Activated CD8-positive, alpha-beta memory T cell treated with anti-CD3 and anti-CD28 coated beads, Interleukin-2, amount 50 U/mL, for 24 hours (primary cell): ENCODE data around the gene TSPAN33.

Source experiments
- DNase-seq: peaks from one replicate; pipeline ENCODE4 v3.0.0-alpha.2; 2020; ENCODE audit errors: extremely low read depth

The TSPAN33 gene

DNA sequence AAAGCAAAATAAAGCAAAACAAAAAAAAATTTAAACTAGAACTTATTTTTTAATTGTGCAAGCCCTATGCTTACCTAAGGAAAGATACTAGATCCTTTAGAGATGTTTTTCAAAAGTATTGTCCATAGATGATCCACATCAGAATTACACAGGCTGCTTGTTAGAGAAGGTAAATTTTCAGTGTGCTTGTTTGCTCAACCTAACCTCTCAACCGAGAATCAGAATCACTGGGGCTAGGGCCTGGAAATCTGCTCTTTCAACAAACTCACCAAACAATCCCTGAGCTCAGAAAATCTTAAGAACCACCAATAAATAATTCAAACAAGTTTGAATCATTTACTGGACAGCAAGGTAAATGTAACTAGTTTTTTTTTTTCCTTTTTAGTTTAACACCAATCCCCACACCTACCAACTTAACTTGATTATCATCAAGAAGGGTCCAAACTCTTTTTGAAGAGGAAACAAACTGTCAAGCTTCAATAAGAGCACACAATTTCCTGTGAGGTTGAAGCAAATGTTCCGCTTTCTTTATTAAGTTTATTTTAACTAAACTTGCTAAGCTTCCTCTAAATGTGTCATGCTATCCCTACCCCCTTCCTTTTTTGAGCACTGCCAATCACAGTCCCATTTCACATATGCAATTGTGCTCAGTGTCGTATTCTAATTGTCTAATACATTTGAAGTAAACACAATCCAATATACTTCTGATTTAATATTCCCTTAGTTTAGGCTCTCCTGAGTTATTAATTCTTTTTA is 7.4 kb upstream of the TSPAN33 start:
- no peak for DNase-seq

DNA sequence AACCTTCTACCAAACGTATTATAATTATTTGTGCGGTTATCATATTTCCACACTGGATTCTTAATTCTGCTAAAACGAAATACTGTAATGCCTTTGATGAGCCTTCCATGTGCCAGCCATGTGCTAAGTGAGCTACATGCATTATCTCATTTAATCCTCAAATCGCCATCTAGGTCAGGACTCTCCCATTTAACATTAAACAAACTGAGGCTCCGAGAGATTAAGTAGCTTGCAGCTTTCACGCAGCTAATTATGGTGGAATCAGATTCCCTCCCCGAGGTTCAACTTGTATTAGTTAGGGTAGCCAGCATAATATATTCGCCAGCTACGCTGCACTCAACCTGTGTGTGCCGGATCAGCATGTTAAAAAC is 798 bp upstream of the TSPAN33 start:
- DNase-seq: no peak

DNA sequence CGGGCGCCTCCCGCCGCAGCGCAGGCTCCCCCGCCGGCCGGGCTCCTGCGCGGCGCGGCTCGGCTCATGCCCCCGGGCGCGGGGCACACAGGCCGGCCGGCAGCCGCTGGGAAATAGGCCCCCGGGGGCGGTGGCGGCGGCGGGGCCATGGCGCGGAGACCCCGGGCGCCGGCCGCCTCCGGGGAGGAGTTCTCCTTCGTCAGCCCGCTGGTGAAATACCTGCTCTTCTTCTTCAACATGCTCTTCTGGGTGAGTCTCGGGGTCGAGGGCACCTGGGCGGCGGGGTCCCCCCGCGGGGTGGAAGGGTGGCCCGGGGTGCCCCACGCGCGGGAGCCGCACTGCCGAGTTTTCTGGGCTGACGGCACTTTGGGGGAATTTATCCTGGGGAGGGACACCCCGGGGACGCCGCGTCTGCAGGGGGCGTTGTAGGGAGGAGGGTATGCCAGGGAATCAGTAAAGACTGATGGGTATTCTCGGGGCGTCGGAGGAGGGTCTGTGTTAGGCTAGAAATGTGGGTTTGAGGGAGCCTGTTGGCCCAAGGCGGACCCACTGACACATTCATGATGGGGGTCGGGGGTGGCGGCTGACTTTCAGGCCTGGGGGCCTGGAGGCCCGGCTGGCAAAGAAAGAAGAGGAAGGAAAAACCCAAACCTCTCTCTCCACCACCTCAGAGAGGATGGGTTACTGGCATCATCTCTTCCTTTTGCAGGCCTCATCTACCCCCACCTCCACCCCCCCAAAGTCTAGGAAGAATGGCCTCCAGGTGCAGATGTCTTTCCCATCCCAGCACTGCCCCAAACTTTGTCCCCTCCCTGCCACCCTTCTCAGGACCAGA is 544 bp downstream of the TSPAN33 start:
- DNase-seq: no peak

DNA sequence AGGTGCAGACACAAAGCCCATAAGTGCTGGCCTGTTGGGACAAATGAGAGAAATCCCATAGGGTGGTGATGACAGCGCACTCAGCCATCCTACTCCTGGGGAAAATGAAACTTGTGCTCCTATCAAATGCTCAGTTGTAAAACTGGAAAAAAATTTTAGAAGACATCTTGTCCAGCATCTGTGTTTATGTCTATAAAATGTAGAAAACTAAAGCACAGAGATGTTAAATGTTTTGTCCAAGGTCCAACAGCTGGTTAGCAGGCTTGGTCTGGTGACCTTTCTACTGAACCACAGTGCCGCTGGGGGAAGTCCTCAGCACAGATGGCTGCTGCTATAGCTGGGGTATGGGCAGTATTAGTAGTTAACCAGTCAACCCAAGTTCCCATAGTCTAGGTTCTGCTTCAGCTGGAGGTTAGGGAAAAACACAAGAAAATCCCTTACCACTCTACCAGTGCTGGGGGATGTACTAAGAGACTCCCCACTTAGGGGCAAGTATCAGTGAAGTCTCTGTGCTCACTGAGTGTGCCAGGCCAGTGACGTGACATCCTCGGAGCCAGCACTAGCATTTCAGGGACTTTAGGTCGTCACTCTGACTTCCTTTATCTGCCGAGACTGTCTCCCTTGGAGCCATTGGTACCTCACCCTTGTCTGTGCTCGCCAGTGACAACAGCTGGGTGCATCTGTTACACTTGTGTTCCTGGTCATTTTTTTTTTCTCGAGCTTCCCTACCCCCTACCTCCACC is 1.9 kb downstream of the TSPAN33 start:
- no peak for DNase-seq

DNA sequence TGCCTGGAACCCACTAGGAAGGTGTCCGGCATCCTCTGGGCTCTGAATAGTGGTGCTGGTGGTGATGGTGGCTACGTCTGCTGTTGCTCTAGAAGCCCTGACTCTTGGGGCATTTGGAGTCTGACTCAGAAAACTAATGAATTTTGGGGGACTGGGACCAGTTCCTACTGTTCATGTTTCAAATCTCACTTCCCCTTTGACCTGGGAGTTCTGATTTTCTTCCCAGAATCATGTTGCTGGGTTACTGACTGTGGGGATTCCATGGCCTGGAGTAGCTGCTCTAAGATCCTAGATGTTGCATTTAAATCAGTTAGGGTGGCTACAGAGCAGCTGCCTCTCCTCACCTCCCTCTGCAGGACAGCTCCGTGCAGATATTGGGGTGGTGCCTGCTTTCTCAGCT is 3.2 kb downstream of the TSPAN33 start:
- DNase-seq: no peak

DNA sequence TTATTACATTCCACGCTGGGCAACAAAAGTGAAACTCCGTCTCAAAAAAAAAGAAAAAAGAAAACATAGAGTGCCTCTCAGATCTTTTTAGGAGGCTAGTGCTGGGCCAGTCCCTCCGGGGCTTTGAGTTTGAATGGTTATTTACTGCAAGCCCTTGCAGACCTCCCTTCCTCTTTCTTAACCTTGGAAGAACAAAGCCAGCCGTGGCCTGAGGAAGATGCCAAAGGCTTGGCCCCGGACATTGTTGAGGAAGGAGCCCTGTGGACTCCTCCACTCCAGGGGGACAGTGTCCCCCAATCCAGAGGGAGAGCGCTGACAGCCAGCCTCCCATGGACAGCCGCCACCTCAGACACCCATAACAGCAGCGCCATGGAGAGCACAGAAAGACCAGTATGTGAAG is 5.0 kb downstream of the TSPAN33 start:
- no peak for DNase-seq

DNA sequence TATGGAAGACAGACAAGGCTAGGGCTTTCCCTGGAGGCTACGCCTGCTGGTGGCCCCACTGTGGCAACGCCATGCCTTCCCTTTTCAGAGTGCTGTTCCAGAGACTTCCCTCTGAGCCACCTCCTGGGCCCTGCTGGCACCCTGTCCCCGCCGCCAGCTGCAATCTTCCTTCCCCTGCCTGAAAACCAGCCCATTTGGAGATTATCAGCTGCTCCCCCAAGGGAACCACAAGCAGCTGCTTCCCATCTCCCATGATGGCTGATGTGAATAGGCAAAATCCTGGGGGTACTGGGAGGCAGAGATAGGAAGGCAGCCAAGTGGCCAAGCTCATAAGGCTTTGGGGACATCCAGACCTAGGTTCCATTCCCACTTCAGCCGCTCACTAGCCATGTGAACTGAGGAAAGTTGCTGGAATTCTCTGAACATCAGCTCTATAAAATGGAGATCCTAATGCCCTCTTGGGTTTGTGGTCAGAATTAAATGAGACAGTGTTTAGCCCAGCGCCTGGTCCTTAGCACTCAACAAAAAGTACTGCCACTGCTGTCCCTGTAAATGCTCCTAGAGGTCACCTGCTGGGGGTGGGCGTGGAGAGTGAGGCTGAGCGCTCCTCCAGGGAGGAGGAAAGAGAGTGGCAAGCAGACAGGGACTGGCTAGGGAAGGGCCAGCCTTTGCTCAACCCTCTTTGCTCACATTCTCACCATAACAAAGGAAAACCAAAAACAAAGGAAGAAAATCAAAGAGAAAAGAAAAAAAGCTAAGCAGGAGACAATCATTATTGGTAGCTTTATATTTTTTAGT is 5.9 kb downstream of the TSPAN33 start:
- DNase-seq: no peak

DNA sequence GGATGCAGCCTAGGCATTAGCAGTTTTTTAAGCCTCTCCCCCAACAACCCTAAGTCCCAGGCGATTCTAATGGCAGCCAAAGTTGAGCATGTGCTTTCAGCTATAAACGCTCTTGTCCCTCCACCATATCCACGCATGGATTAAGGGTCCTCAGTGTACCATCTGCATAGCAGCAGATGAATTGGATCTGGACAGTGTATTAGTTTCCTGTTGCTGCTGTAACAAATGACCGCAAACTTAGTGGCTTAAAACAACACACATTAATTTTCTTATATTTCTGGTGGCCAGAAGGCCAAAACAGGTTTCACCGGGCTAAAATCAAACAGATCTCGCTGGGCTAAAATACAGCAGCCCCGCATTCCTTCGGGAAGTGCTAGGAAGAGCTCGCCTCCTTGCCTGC is 13.1 kb downstream of the TSPAN33 start:
- DNase-seq: no peak

DNA sequence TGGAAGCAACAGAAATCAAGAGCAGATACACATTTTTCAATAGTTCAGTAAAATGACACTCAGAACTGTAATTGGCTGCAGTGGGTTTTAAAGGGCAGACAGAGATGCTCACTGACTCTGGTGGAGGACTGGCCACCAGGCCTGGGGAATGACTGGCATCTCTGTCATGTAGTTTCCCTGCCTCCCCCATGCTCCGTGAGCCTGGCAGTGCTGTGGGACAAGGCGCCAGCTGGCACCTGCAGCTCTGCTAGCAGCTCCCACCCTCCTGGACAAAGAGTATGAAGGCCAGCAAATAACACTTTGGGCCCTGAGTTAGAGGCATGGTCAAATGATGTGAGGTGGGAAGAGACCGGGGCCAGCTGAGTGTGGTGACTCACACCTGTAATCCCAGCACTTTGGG is 15.0 kb downstream of the TSPAN33 start:
- DNase-seq: no peak

DNA sequence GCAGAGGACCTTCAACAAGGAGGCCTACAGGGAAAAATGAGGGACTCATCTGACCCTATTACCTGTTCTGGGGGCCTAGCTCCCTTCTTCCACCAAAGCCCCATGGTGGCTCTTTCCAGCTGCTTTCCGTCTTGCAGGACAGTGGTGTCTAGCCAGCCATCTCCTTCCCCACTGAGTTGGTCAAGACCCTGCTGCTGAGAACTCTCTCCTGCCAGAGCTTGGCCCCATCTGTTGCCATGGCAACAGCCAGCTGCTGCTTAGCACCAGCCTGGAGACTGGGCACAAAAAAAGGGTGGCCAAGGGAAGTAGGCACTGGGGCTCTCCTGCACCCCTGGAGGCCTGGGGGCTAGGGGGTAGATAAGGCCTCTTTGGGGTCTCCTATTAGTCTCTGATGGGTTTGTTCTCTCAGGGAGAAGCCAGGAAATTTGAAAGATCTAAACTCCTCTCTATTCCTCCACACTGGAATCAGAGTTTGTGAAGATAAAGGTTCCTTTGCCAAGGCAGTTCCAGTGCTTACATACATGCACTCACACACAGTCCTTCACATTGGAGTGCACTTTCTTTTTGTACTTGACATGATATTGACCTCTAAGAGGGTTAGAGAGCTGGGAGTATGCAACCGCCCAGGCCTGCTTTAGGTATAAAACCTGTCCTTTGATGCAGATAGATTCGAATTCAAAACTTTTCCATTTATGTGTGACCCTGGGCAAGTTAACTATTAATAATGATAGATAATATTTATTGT is 15.8 kb downstream of the TSPAN33 start:
- no peak for DNase-seq

DNA sequence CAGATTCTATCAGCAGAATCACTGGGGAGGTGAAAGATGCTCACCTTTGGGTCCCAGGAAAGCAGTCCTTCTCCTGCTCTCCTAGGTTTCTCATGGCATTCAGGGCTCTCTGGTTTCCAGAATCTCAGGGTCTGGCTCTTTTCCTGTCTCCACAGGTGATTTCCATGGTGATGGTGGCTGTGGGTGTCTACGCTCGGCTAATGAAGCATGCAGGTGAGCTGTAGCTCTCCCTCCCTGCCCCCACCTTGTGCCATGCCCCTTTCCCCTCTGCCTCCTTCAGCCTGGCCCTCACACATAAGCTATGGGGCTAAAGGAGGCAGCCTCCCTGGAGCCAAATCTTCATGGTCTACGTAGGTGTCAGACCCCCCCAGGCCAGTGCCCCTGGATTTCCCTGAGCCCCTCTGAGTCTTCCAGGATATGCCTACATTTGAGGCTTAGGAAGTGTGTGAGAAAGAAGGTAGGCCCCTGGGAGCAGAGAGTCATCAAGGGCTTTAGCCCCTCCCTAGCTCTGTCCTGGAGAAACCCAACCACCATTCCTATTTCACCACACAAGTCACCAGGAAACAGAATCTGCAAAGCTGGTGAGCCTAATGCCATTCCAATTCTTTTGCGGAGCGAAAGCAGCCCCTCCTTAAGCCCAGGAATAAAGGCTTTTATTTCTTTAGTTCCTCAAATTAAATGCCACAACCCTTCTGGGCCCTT is 17.2 kb downstream of the TSPAN33 start:
- no peak for DNase-seq

DNA sequence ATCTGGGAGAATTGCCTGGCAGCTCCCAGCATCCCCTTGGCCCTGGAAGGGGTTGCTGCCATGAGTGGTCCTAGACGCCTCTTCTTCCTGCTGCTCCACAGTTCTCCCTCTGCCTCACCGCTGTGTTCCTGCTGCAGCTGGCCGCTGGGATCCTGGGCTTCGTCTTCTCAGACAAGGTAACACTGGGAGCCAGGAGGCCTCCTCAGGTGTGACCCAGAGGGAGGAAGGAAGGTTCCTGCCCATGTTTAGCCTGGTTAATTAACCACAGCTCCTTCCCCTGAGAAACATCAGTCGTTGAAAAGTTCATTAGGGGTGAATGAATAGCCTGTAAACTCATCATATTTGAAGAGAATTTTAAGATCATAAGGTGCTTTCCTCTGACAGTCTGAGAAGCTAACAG is 18.2 kb downstream of the TSPAN33 start:
- no peak for DNase-seq

DNA sequence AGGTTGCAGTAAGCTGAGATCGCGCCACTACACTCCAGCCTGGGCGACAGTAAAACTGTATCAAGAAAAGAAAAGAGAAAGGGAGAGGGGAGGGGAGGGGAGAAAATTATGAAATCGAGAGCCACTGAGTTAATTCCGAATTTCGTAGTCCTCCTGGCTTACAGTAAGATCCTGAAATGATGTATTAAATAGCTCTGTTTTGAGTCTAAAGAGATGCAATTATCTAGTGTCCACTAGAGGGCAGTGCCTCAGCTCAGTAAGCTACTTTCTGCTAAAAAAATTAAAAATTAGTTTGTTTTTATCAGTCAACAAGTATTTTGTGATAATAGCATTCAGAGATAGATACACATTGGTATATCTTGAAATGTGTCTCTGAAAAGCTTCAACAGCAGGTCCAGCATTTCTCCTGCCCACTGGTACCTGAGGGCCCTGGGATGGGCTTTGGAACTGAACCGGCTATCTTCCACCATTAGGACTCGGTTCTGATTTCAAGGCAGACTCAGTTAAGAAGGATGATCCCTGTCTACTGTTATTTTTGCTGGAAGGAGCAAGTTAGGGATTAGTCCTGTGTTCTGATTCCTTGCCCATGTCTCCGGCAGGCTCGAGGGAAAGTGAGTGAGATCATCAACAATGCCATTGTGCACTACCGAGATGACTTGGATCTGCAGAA is 19.5 kb downstream of the TSPAN33 start:
- no peak for DNase-seq

DNA sequence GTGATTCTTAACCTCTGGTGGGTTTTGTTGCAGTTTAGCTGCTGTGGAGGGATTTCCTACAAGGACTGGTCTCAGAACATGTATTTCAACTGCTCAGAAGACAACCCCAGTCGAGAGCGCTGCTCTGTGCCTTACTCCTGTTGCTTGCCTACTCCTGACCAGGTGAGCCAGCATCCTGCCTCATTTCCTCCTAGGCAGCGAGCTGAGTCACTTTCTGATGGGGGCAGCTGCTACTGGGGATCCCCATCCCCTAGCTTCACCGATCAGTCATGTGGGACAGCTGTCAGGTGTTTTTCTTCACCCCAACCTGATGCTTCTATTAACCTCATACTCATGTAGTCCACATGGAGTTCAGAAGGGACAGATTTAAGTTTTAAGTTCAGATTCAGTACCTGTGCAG is 22.2 kb downstream of the TSPAN33 start:
- DNase-seq: no peak

DNA sequence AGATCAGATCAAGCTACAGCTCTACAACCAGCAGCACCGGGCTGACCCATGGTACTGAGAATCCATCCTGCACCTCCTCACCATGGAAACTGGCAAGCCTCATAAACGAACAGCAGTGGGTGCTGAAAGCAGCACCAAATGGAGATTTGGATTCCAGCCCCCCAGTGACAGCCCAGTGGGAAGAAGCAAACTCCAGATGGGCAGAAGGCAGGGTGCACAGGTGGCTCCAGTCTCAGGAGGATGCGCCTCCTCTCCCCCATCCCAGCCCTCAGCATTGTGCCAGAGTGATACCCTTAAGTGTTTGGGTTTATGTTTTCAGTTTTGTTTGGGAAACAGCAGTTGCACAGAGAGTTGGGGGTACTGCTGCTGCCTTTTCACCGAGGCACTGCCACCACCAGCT is 23.3 kb downstream of the TSPAN33 start:
- no peak for DNase-seq

DNA sequence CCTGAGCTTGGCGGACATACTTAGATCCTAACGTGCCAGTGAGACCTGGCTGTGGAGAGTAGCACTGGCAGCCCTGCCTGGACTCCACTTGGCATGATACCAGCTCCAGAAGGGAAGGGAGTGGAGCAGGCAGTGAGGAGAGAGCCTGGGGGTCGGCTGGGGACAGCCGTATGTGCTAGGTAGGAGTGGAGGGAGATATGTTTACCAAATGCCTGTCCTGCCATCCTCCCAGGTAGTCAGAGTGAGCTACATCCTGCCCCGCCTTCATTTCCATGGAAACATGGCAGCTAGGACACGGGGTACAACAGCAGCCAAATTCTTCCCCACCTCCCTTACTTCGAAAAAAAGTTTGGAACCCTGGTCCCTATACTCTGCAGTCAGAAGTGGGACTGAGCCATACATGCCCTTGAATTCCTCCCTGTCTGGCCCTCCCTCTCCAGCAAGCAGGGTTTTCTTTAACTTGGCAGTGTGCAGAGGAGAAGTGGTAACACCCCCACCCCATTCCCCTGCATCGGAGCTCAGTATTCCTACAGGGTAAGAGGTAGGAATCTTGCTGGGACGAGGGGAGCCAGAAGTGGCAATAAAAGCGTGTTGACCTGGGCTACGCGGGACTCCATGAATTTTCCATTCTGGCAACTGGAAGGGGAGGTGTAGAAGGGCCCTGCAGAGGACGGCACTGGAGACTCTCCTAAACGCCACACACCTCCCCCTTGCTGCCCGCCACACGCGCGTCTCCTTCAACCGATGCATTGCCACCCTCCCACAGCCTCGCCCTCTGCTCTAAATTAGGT is 23.9 kb downstream of the TSPAN33 start:
- DNase-seq: no peak

DNA sequence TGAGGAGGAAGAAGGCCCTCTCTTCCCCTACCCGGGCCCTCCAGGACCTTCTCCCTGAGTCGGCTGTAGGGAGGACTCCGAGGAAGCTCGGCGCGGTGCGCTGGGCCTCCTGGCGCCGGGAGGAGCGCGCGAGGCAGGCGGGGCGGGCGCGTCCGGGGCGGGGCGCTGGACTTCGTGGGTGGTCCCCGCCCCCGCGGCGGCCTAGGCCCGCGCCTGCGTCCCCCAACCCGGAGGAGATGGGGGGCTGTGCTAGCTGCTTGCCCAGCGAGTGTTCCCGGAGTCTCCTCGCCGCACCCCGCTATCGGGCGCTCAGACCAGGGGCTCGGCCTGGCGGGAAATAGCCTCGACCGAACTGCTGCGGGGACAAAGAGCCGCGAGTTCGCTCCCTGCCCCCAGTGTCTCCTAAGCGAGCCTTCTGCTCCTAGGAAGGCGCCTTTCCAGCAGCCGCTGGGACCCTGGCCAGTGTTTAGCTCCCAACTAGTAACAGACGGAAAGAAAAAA is 24.7 kb downstream of the TSPAN33 start:
- DNase-seq: no peak

DNA sequence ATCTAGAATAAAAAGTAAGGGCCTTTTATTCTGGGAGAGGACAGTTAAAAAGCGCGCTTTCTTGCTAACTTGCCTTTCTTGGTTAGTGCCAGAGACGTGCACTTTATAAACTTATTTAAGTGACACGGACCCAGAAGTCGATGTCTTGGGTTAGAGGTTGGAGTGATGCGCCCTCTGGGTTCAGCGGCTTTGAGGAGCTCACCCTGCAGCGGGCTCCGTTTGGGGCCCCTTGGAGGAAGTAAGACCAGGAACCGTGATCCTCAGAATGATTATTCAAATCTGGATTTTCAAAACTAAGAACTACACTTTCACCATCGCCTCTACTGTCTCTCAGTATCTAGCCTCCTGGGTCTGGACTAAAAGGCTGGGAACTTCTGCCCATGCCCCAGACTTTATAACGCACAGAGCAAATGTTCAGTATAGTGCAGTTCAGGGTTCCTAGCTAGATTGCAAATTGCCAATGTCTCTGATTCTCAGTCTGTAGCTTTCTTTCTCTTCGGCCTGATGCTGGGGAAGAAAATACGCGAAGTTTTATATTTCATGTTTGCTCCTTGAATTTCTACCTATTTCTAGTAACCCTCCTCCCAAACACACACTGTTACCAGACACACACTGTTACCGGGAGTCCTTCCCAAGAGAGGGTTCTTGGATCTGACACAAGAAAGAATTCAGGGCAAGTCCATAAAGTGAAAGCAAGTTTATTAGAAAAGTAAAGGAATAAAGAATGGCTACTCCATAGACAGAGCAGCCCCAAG is 25.4 kb downstream of the TSPAN33 start:
- DNase-seq: no peak
